H4 (cell line): ENCODE measurements around the gene ROPN1L. TPM values are rescaled to one million over a fixed set of nuclear protein-coding genes. Genes with fewer than 3 reads are reported as not detected.

Experiments used
- DNase-seq: peaks from one replicate; pipeline ENCODE4 v3.0.0-alpha.2; 2015; ENCODE audit warnings: low spot score
- total RNA-seq: library from RNA; depleted of rRNA; stranded (reverse); fragments of >200 nt; shearing (Covaris generic); gene quantifications from 2 replicates; pipeline ENCODE4 v1.2.3, GENCODE V29; 2014

Gene ROPN1L
- total RNA-seq, 1 experiment from 2014 or later, result 1.3 TPM

GRCh38 chr5:10427978-10428377 is 13.7 kb upstream of the ROPN1L start:
- no peak for DNase-seq

DNA sequence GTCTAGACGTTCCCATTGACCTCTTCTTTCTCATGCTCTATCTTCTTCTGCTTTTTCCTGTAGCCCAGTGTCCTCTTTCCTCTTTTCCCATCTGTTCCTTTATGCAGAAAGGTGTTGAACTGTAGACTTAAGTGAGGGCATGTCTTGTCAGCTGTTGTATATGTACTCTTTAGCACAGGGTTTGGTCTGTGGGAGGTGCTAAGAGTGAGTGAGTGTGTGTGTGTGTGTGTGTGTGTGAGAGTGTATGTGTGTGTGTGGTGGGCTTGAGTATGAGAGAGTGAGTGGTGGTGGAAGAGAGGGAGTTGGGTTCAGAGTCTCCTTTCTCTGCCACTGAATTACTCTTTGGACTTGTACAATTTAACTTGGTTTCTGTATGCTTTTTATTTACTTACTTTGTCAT is 10.3 kb upstream of the ROPN1L start:
- no peak for DNase-seq

- no peak for DNase-seq
Observed at GRCh38 chr5:10432059-10433008, 9.3 kb upstream of the ROPN1L start.

- peak; percentile 45 for DNase-seq
Observed at GRCh38 chr5:10434392-10434791, 7.3 kb upstream of the ROPN1L start.

- no peak for DNase-seq
Observed at GRCh38 chr5:10438301-10438700, 3.4 kb upstream of the ROPN1L start.

GRCh38 chr5:10439692-10440091 is 2.0 kb upstream of the ROPN1L start:
- no peak for DNase-seq

- DNase-seq, result no peak
Observed at GRCh38 chr5:10440367-10440990, 1.2 kb upstream of the ROPN1L start.

- DNase-seq, result no peak
Observed at GRCh38 chr5:10441992-10442435, 335 bp downstream of the ROPN1L start.

- DNase-seq, result no peak
Observed at GRCh38 chr5:10442576-10442975, 897 bp downstream of the ROPN1L start.

- no peak for DNase-seq
Observed at GRCh38 chr5:10445352-10445751, 3.7 kb downstream of the ROPN1L start.

- no peak for DNase-seq
Observed at GRCh38 chr5:10446490-10446889, 4.8 kb downstream of the ROPN1L start.

- DNase-seq, result no peak
Observed at GRCh38 chr5:10447041-10447440, 5.4 kb downstream of the ROPN1L start.

- no peak for DNase-seq
Observed at GRCh38 chr5:10448754-10449360, 7.2 kb downstream of the ROPN1L start.

DNA sequence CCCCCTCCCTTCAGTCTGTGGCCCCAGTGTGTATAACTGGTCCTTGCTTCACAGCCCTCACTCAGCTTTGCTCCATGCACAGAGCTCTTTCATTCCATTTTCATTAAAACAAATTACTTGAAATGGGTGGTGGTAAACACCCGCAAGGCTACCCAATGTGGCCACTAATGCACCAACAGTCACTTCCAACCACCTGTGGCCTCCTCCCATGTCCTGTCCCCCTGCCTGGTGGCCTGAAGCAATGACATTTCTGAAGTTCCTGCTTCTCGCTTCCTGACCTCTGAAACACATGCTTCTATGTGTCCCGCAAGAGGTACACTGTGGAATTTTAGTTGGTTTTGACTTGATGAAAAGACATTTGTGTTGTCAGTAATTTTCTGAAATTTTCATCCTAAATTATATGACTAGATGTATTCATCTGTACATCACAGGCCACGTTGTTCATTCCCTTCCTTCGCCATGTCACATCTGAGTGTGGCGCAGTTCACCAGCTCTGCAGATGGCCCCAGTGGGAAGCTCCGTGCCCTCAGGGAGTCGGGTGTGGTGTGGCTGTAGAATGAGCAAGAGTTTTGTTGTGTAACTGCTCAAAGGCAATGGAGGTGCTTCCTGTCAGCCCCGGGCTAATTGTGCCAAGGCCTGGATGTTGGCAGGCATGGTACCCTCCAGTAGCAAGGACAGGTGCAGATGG is 9.6 kb downstream of the ROPN1L start:
- no peak for DNase-seq

DNA sequence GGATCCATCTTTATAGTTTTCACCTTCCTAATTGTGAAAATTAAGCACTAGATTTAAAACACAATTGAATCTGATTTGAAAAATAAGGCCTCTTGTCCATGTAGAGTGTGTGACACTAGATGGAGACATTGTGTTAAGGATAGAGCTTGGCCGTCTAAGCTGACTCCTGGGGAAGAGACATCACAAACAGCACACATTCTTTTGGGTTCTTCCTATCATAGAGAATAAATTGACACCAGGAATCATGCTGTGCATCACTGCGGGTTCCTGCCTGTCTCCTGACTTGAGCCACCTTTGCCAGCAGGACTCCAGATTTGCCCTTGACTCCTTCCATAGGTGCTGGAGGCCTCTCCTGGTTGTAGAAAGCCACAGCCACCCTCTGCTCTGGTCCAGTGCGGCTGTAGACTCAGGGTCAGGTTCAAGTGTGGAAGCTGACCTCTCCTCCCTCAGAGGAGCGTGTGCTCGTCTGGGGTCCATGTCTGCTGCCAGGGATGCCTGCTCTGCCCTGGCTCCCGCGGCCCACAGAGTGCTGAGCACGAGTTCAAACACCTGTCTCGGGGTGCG is 11.2 kb downstream of the ROPN1L start:
- DNase-seq, result peak; percentile 87

DNA sequence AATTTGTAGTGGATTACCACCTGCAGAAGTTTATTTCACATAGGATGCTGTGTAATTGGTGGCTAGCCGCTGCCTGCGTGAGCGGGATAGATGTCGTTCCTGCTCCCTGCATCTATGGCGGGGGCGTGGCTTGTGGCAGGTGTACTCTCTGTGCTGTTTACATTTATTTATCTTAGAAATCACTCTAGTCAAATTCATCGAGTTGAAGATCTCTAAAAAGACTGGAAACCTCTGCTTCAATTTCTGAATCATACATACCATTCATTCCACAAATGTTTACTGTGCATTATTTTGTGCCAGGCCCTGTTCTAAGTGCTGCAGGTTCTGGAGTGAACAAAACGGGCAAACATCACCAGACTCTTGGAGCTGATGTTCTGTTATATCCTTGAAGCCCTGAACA is 11.9 kb downstream of the ROPN1L start:
- DNase-seq, result no peak

- DNase-seq, result no peak
Observed at GRCh38 chr5:10454591-10455276, 13.1 kb downstream of the ROPN1L start.

DNA sequence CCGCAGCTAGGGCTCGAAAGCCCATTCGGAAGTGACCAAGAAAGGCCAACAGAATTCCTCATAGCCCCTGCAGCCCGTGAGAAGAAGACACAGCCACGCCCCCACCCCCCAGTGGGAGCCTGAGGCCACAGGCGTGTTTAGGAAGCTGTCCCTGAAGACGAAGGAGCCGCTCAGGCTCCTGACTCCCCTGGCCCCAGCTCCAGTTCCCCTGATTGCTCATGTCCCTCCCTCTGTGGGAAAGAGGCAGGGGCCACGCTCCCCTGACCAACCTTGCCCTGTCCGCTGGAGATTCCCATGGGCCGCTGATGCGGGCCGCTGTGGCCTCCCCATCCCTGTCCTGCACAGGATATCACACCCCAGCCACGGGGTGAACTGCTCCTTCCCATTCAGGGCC is 13.6 kb downstream of the ROPN1L start:
- DNase-seq, result no peak

GRCh38 chr5:10456583-10457420 is 15.1 kb downstream of the ROPN1L start:
- no peak for DNase-seq
